NCI-H146 (cell line): ENCODE results near the gene OR8G1.
"Not testable (repeated sequence)": the region's sequence is repeated elsewhere in the genome, so short reads cannot be mapped to it uniquely, and the experiment has no call there.

Experiments
- DNase-seq: peaks from one replicate; lab custom pipeline; 2025; lab: John Stamatoyannopoulos, UW

The OR8G1 gene

GRCh38 chr11:124240621-124241397, at the start of gene OR8G1:
TSS of gene OR8G1 (plus strand) at chr11:124241095. CDS start at chr11:124249676, 8,581 bp downstream.
- DNase-seq, result no peak

GRCh38 chr11:124193221-124194010, 47.5 kb upstream of the OR8G1 start:
- DNase-seq, result no peak

GRCh38 chr11:124194293-124195188, 46.4 kb upstream of the OR8G1 start:
- no peak for DNase-seq

- peak; percentile 39 for DNase-seq
These were observed 45.6 kb upstream of the OR8G1 start for GRCh38 chr11:124195189-124195734.

GRCh38 chr11:124197999-124198398, 42.9 kb upstream of the OR8G1 start:
- DNase-seq, result no peak

GRCh38 chr11:124198897-124199296, 42.0 kb upstream of the OR8G1 start:
- no peak for DNase-seq

GRCh38 chr11:124199702-124200101, 41.2 kb upstream of the OR8G1 start:
- no peak for DNase-seq

- DNase-seq, result no peak
These were observed 40.2 kb upstream of the OR8G1 start for GRCh38 chr11:124200671-124201070.

- DNase-seq, result no peak
These were observed 37.9 kb upstream of the OR8G1 start for GRCh38 chr11:124202951-124203350.

GRCh38 chr11:124204008-124204407, 36.9 kb upstream of the OR8G1 start:
- no peak for DNase-seq

- no peak for DNase-seq
These were observed 33.6 kb upstream of the OR8G1 start for GRCh38 chr11:124207102-124207792.

- no peak for DNase-seq
These were observed 31.0 kb upstream of the OR8G1 start for GRCh38 chr11:124209824-124210357.

GRCh38 chr11:124210421-124210820, 30.5 kb upstream of the OR8G1 start:
- no peak for DNase-seq

GRCh38 chr11:124211321-124211720, 29.6 kb upstream of the OR8G1 start:
- no peak for DNase-seq

- no peak for DNase-seq
These were observed 26.9 kb upstream of the OR8G1 start for GRCh38 chr11:124214027-124214426.

- no peak for DNase-seq
These were observed 21.8 kb upstream of the OR8G1 start for GRCh38 chr11:124219126-124219525.

- DNase-seq, result no peak
These were observed 18.5 kb upstream of the OR8G1 start for GRCh38 chr11:124222407-124222806.

GRCh38 chr11:124224618-124225423, 16.1 kb upstream of the OR8G1 start:
- not testable (repeated sequence) for DNase-seq

GRCh38 chr11:124225471-124225870, 15.4 kb upstream of the OR8G1 start:
- DNase-seq, result no peak

GRCh38 chr11:124233376-124233775, 7.5 kb upstream of the OR8G1 start:
- no peak for DNase-seq
